GM18907 (cell line): ENCODE data around the gene APOBEC2.

Source experiments
- ATAC-seq: cut with Tn5 transposase; IDR thresholded peaks from one replicate; pipeline ENCODE4 v1.9.1; 2021; ENCODE audit warnings: mild to moderate bottlenecking, moderate library complexity; ENCODE audit not compliant: unreplicated experiment

The APOBEC2 gene

DNA sequence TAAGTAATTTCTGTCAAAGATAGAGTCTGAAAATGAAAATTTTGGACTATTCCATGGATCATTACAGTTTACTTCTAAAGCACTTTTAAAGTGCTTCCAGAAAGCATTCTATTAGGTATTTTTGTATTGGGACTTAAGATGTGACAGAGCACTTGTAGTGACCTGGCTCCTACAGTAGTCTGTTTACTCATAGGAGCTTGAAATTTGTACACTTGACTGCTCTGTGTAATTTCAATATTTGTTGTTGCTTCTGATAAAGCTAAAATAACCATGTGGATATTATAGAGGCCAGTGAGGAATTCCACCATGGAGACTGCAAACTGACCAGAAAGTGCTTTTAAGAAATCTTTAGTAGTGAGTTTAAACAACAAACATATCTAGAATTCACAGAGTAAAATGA lies 30.1 kb downstream of the APOBEC2 start:
- no peak for ATAC-seq

- ATAC-seq: no peak
Measured at GRCh38 chr6:41085182-41085581, 32.2 kb downstream of the APOBEC2 start.

GRCh38 chr6:41088451-41088850 lies 35.4 kb downstream of the APOBEC2 start:
- ATAC-seq: no peak

DNA sequence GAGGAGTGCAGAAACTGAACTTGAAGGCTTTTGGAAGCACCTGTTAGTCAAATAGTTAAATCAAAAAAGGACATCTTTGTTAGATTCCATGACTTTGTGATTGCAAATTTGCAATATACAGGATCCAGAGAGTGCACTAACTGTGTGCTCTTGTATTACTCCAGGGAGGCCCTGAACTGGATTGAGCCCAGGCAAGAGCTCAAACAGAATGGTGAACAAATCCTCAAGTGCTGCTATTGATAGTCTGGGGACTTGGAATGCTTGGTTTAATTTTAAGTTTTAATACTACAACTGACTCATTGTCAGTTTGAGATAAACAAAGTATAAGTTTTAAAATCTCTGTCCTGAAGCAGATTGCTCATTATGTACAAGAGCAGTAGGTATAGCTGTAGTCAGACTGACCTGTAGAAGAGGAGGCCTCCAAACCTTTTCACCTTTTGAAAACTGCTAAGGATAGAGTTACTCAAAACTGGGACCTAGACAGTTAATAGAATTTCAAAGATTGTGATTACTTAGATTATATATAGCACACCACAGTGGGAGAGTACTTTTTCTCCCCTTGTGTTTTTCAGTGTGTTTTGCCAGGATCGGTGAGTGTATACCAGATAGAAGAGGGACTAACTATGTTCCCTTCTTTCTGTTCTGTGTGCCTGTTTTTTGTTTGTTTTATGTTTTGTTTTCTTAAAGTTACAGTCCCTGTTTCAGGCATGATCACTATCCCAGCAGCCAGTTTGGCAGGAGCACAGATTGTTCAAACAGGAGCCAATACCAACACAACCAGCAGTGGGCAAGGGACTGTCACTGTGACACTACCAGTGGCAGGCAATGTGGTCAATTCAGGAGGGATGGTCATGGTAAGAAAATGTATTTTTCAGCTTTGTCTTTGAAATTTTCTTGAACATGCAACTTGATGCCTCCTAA lies 38.1 kb downstream of the APOBEC2 start:
- ATAC-seq: no peak

GRCh38 chr6:41092421-41093140 lies 39.6 kb downstream of the APOBEC2 start:
- ATAC-seq: no peak

GRCh38 chr6:41093729-41094128 lies 40.7 kb downstream of the APOBEC2 start:
- no peak for ATAC-seq

GRCh38 chr6:41097467-41098090 lies 44.6 kb downstream of the APOBEC2 start:
- ATAC-seq: no peak

DNA sequence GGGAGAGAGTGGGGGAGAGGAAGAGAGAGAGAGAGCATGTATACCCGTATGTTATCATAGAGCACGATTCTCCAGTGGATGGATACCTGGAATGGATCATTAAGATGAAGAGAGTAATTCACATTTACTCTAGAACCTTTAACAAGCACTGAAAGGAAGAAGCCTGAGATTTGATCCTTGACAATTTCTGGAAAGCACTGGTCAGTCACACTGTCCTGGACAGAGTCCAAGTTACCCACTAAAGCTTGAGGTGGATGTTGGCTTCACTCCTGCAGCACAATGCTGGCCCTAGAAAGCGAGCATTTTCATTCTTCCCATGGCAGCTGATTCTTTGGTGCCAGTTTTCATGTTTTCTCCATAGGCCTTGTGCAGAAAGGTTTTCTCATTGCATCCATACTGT lies 45.4 kb downstream of the APOBEC2 start:
- no peak for ATAC-seq

GRCh38 chr6:41100871-41101287 lies 47.9 kb downstream of the APOBEC2 start:
- no peak for ATAC-seq

- no peak for ATAC-seq
Measured at GRCh38 chr6:41103847-41104246, 50.8 kb downstream of the APOBEC2 start.

GRCh38 chr6:41111017-41111416 lies 58.0 kb downstream of the APOBEC2 start:
- no peak for ATAC-seq
